RWPE1 (cell line): ENCODE measurements around the gene CLEC7A.
A peak's percentile ranks its signal among the peaks of the same experiment; 100 is the strongest.

Source experiments
- CTCF ChIA-PET: fragments of 350-600 bp; sonication (Branson Sonifier 250); formaldehyde crosslinking; extraction: SDS; loops from one replicate; lab custom pipeline; 2021; lab: Yijun Ruan, JAX
- POLR2A ChIA-PET: fragments of 400-600 bp; formaldehyde crosslinking; extraction: SDS; loops from one replicate; lab custom pipeline; 2020; ENCODE audit warnings: antibody characterized with exemption; ENCODE audit not compliant: low non-redundant PET; lab: Yijun Ruan, JAX
- DNase-seq: peaks from one replicate; pipeline ENCODE4 v3.0.0; 2012; ENCODE audit warnings: low spot score
- H3K27ac ChIP-seq: fragments of 450-650 bp; 2 replicates; pipeline ENCODE4 v1.5.1; 2017
- TF ChIP-seq, protein P1 (sequence below): fragments of 450-650 bp; conservative IDR thresholded peaks from 2 replicates; pipeline ENCODE4 v1.5.1; 2017; ENCODE audit warnings: low read depth, mild to moderate bottlenecking

CLEC7A gene

GRCh38 chr12:10130042-10130441, at the start of gene CLEC7A:
TSS of gene CLEC7A (minus strand) at chr12:10130199. CDS start at chr12:10130082, 117 bp downstream.
- DNase-seq: no peak
- H3K27ac ChIP-seq: no peak within 1 kb of the TSS
- CTCF ChIA-PET: no interaction called here
- TF ChIP-seq, protein P1, sequence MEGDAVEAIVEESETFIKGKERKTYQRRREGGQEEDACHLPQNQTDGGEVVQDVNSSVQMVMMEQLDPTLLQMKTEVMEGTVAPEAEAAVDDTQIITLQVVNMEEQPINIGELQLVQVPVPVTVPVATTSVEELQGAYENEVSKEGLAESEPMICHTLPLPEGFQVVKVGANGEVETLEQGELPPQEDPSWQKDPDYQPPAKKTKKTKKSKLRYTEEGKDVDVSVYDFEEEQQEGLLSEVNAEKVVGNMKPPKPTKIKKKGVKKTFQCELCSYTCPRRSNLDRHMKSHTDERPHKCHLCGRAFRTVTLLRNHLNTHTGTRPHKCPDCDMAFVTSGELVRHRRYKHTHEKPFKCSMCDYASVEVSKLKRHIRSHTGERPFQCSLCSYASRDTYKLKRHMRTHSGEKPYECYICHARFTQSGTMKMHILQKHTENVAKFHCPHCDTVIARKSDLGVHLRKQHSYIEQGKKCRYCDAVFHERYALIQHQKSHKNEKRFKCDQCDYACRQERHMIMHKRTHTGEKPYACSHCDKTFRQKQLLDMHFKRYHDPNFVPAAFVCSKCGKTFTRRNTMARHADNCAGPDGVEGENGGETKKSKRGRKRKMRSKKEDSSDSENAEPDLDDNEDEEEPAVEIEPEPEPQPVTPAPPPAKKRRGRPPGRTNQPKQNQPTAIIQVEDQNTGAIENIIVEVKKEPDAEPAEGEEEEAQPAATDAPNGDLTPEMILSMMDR: no peak
- POLR2A ChIA-PET: no interaction called here

DNA sequence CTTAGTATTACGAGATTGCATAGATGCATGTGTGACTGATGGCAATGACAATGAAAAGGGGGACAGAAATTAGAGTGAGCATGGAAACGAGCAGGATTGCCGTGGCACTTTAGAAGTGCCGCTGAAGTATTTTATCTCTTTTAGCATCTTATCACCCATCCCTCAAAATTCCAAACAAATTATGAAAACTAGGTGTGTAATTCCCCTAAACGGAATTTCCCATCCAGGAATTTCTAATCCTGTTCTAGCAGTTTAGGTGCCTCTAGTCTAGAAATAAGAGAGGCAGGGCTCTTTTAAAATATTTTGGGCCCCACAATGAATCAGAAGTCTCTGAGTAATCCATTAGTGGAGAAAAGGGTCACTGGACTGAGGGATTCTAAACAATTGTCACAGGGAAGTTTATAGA, 49.8 kb upstream of the CLEC7A start:
- ChIA-PET POLR2A (no interaction called here), CTCF (no interaction called here)
- TF ChIP-seq, protein P1: no peak
- DNase-seq: no peak
- H3K27ac ChIP-seq: no peak overlapping the region

DNA sequence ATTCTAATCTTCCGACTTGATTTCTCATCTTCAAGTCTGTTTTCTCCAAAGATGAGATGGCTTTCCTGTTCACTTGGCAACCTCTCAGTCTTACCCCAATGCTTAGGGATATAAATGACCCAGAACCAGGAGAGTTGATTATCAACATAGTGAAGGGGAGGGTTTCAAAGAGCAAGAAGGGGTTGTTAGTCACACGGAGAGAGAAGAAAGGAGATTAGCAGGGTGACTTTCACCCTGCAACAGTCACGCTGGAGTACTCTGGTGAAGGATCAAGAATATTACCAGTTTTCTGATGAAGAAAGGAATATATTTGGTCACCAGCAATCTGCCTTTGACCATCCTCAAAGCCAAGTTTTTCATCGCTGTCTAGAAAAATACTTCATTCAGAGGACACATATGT, 48.8 kb upstream of the CLEC7A start, which contains the start of gene TMEM52B:
Gene TMEM52B (plus strand): TSS at position 212 of the 400 bp plus-strand sequence. CDS start 543 bp downstream, outside the sequence.
- H3K27ac ChIP-seq: no peak within 1 kb of the TSS
- ChIA-PET CTCF (no interaction called here), POLR2A (no interaction called here)
- TF ChIP-seq, protein P1: no peak
- no peak for DNase-seq

- ChIA-PET POLR2A (interaction anchor here (0.9 kb wide), 1 partner anchor 23 kb away, joined by 3 read pairs; no protein-coding TSS in a partner anchor), CTCF (interaction anchor here (0.6 to 1.3 kb wide), 4 partner anchors 23 to 1396 kb away, joined by 3 to 11 read pairs (median 4); no protein-coding TSS in a partner anchor)
- TF ChIP-seq, protein P1: no peak
- H3K27ac ChIP-seq: no peak overlapping the region
- peak; percentile 51 for DNase-seq
These were observed 46.0 kb upstream of the CLEC7A start for GRCh38 chr12:10175846-10176636.

GRCh38 chr12:10174986-10175614, 45.1 kb upstream of the CLEC7A start:
- TF ChIP-seq, protein P1: no peak
- ChIA-PET CTCF (interaction anchor here (1.3 kb wide), 1 partner anchor 22 kb away, joined by 11 read pairs; no protein-coding TSS in a partner anchor), POLR2A (no interaction called here)
- no peak for DNase-seq
- no peak overlapping the region for H3K27ac ChIP-seq

GRCh38 chr12:10171973-10172728, 42.2 kb upstream of the CLEC7A start, which contains the start of gene OLR1:
TSS of gene OLR1 (minus strand) at chr12:10172132. CDS start at chr12:10172077, 55 bp downstream.
- H3K27ac ChIP-seq: no peak within 1 kb of the TSS
- TF ChIP-seq, protein P1: no peak
- CTCF ChIA-PET: interaction anchor here (0.7 kb wide), 1 partner anchor 18 kb away, joined by 4 read pairs; no protein-coding TSS in a partner anchor
- POLR2A ChIA-PET: no interaction called here
- DNase-seq: no peak
